GM12875 (cell line): ENCODE data around the gene REV3L.

Source experiments
- H3K4me3 ChIP-seq: one replicate; pipeline ENCODE4 v1.5.1; 2011; ENCODE audit warnings: low read depth, low read length, control low read depth
- CTCF ChIP-seq: IDR thresholded peaks from 2 replicates; pipeline ENCODE4 v1.5.1; 2011; ENCODE audit warnings: low read depth, mild to moderate bottlenecking, control low read depth, inconsistent platforms, low read length, moderate library complexity, borderline replicate concordance; ENCODE audit not compliant: insufficient read depth

Gene REV3L

GRCh38 chr6:111503660-111504059 is 20.6 kb upstream of the REV3L start:
- no peak overlapping the region for H3K4me3 ChIP-seq
- no peak for TF ChIP-seq CTCF

- H3K4me3 ChIP-seq, result no peak overlapping the region
- no peak for TF ChIP-seq CTCF
Observed at GRCh38 chr6:111503194-111503593, 20.2 kb upstream of the REV3L start.

- no peak overlapping the region for H3K4me3 ChIP-seq
- TF ChIP-seq CTCF, result no peak
Observed at GRCh38 chr6:111502154-111502553, 19.1 kb upstream of the REV3L start.

- TF ChIP-seq CTCF, result no peak
Observed at GRCh38 chr6:111499269-111499793, 16.3 kb upstream of the REV3L start.

GRCh38 chr6:111494951-111495635 is 12.1 kb upstream of the REV3L start:
- no peak for TF ChIP-seq CTCF
- no peak overlapping the region for H3K4me3 ChIP-seq

More at GRCh38 chr6:111499269-111499793, 16.3 kb upstream of the REV3L start:
- H3K4me3 ChIP-seq, result no peak overlapping the region

- no peak for TF ChIP-seq CTCF
- no peak overlapping the region for H3K4me3 ChIP-seq
Observed at GRCh38 chr6:111492499-111492898, 9.5 kb upstream of the REV3L start.

GRCh38 chr6:111490067-111490466 is 7.0 kb upstream of the REV3L start:
- no peak for TF ChIP-seq CTCF
- H3K4me3 ChIP-seq, result no peak overlapping the region
